ENCODE results near the gene LPP.

The LPP gene

DNA sequence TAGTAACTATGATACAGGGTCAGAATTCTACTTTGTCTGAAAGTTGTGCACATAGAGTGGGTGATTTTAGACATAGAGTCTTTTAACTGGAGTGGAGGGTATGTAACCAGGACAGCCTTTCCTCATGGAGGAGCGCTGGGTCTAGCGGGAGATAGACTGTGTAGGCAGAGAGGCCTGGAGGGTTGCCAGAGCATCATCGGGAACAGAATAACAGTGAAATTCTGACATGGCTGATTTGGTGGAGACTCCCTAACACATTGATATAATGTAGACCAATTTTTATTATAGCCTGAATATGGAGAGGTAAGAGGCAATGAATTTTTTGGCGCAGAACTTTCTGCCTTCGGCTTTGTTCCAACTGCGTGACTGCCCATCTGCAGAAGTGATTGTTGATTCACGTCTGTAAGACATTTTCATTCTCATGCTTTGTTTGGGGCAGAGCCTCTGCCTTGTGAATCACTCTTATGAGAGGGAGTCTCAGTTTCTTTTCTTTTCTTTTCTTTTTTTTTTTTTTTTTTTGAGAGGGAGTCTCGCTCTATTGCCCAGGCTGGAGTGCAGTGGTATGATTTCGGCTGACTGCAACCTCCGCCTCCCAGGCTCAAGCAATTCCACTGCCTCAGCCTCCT is 16.0 kb downstream of the LPP start:
- TF ChIP-seq ZFX (IDR thresholded peaks at IDR 0.05; ENCODE audit: borderline replicate concordance), result no peak

GRCh38 chr3:188170461-188171459 is 16.8 kb downstream of the LPP start:
- H3K27ac ChIP-seq, result no peak overlapping the region
- no peak for TF ChIP-seq CTCF (IDR thresholded peaks at IDR 0.05)

More for the DNA sequence above, 16.0 kb downstream of the LPP start:
- H3K27ac ChIP-seq, result no peak overlapping the region

DNA sequence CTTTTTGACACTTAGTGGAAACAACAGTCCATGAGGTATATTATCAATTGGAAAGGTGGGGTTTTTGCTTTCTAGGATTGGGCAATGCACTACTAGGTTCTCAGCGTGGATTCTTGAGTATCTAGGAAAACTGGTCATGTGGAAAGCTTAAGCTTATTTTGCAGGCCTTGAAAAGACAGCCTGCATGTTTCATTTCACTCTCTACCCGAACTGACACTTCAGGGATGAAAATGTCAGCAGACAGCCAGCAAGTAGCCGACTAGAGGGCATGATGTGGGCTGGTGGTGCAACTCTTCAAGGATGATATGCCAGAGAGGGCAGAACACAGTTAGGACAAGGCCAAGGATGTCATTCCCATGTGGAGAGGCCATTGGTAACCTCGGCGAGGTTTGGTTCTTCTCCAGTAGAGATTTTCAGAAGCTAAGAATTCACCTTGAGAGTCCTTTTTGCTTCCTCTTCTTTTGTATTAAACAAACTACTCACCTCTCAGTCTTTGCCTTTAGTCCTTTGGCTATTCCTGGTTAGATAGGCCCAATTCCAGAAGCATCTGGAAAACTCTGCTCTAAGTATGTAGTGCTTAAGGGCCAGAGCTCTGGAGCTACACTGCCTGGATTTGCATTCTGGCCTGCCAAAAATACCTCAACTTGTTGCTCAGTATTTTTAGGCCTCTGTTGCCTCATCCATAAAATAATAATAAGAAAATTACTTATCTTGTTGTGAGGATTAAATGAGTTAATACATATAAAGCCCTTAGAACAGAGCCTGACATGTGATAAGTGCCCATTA is 17.9 kb downstream of the LPP start:
- no peak overlapping the region for H3K27ac ChIP-seq
- no peak for TF ChIP-seq ZFX (IDR thresholded peaks at IDR 0.05; ENCODE audit: borderline replicate concordance)
- no peak for TF ChIP-seq CTCF (IDR thresholded peaks at IDR 0.05)

- H3K27ac ChIP-seq, result no peak overlapping the region
Measured at GRCh38 chr3:188174317-188175044, 20.5 kb downstream of the LPP start.

GRCh38 chr3:188176476-188176875 is 22.5 kb downstream of the LPP start:
- H3K27ac ChIP-seq, result no peak overlapping the region
- TF ChIP-seq CTCF (IDR thresholded peaks at IDR 0.05), result no peak
- TF ChIP-seq ZFX (IDR thresholded peaks at IDR 0.05; ENCODE audit: borderline replicate concordance), result no peak

More at GRCh38 chr3:188174317-188175044, 20.5 kb downstream of the LPP start:
- TF ChIP-seq CTCF (IDR thresholded peaks at IDR 0.05) (no peak), ZFX (IDR thresholded peaks at IDR 0.05; ENCODE audit: borderline replicate concordance) (no peak)

GRCh38 chr3:188176884-188177283 is 22.9 kb downstream of the LPP start:
- no peak for TF ChIP-seq ZFX (IDR thresholded peaks at IDR 0.05; ENCODE audit: borderline replicate concordance)
- no peak for TF ChIP-seq CTCF (IDR thresholded peaks at IDR 0.05)
- no peak overlapping the region for H3K27ac ChIP-seq

- H3K27ac ChIP-seq, result no peak overlapping the region
- TF ChIP-seq CTCF (IDR thresholded peaks at IDR 0.05) (no peak), ZFX (IDR thresholded peaks at IDR 0.05; ENCODE audit: borderline replicate concordance) (no peak)
Measured at GRCh38 chr3:188177721-188178120, 23.8 kb downstream of the LPP start.

Measured in 22Rv1 (cell line).